HG03159 (cell line): Measurements from ENCODE around the gene KCNQ2.
A peak's percentile ranks its signal among the peaks of the same experiment; 100 is the strongest.
"Not testable (repeated sequence)": the region's sequence is repeated elsewhere in the genome, so short reads cannot be mapped to it uniquely, and the experiment has no call there.

ENCODE experiments used
- ATAC-seq: cut with Tn5 transposase; IDR thresholded peaks from one replicate; pipeline ENCODE4 v1.9.1; 2021; ENCODE audit warnings: mild to moderate bottlenecking, moderate library complexity; ENCODE audit not compliant: unreplicated experiment

Gene KCNQ2

GRCh38 chr20:63471981-63472831 is at the start of gene KCNQ2:
TSS of gene KCNQ2 (minus strand) at chr20:63472655. CDS start at chr20:63472463, 192 bp downstream.
- no peak for ATAC-seq

GRCh38 chr20:63521602-63522001 is 49.1 kb upstream of the KCNQ2 start:
- ATAC-seq = no peak

- peak; percentile 45 for ATAC-seq
These were observed 48.6 kb upstream of the KCNQ2 start for GRCh38 chr20:63520934-63521601.

- peak; percentile 68 for ATAC-seq
These were observed 48.1 kb upstream of the KCNQ2 start, which contains the start of gene PPDPF for GRCh38 chr20:63520504-63520933. TSS of gene PPDPF (plus strand) at chr20:63520765. CDS start at chr20:63521309, 544 bp downstream.

- peak; percentile 34 for ATAC-seq
These were observed 47.4 kb upstream of the KCNQ2 start for GRCh38 chr20:63519668-63520503.

GRCh38 chr20:63518946-63519667 is 46.7 kb upstream of the KCNQ2 start:
- no peak for ATAC-seq

GRCh38 chr20:63518351-63518861 is 46.0 kb upstream of the KCNQ2 start:
- no peak for ATAC-seq

GRCh38 chr20:63517376-63518309 is 45.2 kb upstream of the KCNQ2 start:
- ATAC-seq = no peak

- not testable (repeated sequence) for ATAC-seq
These were observed 42.1 kb upstream of the KCNQ2 start for GRCh38 chr20:63514520-63514919.

GRCh38 chr20:63513207-63513606 is 40.8 kb upstream of the KCNQ2 start:
- ATAC-seq = no peak

- ATAC-seq = no peak
These were observed 36.7 kb upstream of the KCNQ2 start for GRCh38 chr20:63509088-63509564.

- no peak for ATAC-seq
These were observed 35.8 kb upstream of the KCNQ2 start for GRCh38 chr20:63508072-63508768.

- no peak for ATAC-seq
These were observed 34.8 kb upstream of the KCNQ2 start for GRCh38 chr20:63507083-63507743.

- ATAC-seq = no peak
These were observed 33.3 kb upstream of the KCNQ2 start for GRCh38 chr20:63505723-63506122.

- no peak for ATAC-seq
These were observed 32.8 kb upstream of the KCNQ2 start for GRCh38 chr20:63505281-63505680.

- no peak for ATAC-seq
These were observed 32.2 kb upstream of the KCNQ2 start for GRCh38 chr20:63504642-63505041.

- ATAC-seq = no peak
These were observed 31.1 kb upstream of the KCNQ2 start for GRCh38 chr20:63503524-63503923.

- no peak for ATAC-seq
These were observed 30.3 kb upstream of the KCNQ2 start for GRCh38 chr20:63502671-63503172.
